Measurements from ENCODE around the gene MVD.

DNA sequence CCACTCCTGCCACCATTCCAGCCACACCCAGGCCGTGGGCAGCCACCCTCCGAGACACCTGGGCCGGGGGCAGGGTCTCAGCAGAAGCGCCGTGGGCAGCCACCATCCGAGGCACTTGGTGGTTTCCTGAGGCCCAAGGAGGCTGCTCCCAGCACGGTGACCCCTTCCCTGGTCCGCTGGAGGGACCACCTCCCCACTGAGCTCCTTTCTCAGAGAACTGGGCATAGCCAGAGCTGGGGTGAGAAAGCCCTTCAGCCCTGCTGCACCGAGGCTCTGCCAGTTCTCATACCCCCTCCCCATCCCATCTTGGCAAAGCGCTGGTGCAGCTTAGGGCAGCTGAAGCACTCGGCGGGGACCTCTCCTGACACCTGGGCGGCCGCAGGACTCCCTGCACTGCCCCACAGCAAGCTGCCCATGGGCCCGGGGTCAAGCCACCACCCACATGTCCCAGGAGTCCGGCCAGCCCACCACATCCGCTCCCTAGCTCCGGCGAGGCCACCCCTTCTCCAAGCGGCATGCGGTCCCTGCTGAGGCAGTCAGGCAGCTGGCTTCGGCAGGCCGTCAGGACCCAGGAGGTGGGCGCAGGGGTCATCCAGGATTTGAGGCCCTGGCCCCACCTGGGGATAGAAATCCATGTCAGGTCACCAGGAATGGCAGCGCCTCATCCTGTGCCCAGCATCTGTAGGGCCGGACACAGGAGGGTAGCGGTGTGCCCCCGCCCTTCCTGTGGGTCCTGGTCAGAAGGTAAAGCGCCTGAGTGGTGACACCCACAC, 10.7 kb downstream of the MVD start:
- no peak for TF ChIP-seq CTCF (optimal IDR thresholded peaks at IDR 0.05 in 1 of 3, IDR thresholded peaks at IDR 0.05 in 1 of 3, conservative IDR thresholded peaks at IDR 0.05 in 1 of 3; ENCODE audit: extremely low read depth in 1 of 3, insufficient read depth in 2 of 3, low read length in 3 of 3)
- no peak for TF ChIP-seq EZH2 (IDR thresholded peaks at IDR 0.05; ENCODE audit: low read length)
